B cell (primary cell): ENCODE data around the gene ABCA1.

Experiments used
- EZH2 ChIP-seq: IDR thresholded peaks from 2 replicates; pipeline ENCODE4 v1.6.1; 2012; ENCODE audit warnings: borderline replicate concordance, low read depth, mild to moderate bottlenecking, moderate library complexity, low read length; ENCODE audit not compliant: insufficient read depth, poor library complexity, severe bottlenecking
- TF ChIP-seq, protein P1 (sequence below): fragments of 200-600 bp; IDR thresholded peaks from one replicate; pipeline ENCODE4 v1.8.0; 2022; ENCODE audit warnings: antibody characterized with exemption, mild to moderate bottlenecking

DNA sequence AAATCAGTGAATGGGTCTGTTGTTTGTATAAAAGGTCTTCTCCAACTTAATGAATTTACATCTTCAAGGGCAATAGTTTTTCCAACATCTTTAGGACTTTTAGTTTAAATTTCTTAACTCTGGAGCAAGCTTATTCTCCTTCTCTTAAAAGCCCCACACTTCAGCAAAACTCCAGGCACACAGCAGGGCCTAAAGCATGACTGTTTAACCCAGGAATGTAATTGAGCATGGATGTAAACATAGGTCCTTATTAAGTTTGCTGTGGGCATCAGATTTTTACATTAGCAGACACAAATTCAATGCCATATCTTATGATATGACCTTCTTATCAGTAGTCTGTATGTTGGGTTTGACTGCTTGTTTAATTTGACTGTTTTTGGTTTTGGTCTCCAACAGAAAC lies 78.9 kb downstream of the ABCA1 start:
- TF ChIP-seq, protein P1, sequence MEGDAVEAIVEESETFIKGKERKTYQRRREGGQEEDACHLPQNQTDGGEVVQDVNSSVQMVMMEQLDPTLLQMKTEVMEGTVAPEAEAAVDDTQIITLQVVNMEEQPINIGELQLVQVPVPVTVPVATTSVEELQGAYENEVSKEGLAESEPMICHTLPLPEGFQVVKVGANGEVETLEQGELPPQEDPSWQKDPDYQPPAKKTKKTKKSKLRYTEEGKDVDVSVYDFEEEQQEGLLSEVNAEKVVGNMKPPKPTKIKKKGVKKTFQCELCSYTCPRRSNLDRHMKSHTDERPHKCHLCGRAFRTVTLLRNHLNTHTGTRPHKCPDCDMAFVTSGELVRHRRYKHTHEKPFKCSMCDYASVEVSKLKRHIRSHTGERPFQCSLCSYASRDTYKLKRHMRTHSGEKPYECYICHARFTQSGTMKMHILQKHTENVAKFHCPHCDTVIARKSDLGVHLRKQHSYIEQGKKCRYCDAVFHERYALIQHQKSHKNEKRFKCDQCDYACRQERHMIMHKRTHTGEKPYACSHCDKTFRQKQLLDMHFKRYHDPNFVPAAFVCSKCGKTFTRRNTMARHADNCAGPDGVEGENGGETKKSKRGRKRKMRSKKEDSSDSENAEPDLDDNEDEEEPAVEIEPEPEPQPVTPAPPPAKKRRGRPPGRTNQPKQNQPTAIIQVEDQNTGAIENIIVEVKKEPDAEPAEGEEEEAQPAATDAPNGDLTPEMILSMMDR, result no peak
- no peak for TF ChIP-seq EZH2
